Gastrocnemius medialis (tissue), 4 donors: ENCODE measurements around the gene ATP2B1.

Experiments
- POLR2A ChIP-seq, 2 donors: fragments of 450-650 bp; IDR thresholded peaks; one replicate each; pipeline ENCODE4 v1.6.1; 2017; ENCODE audit warnings: antibody characterized with exemption in 2 of 2, mild to moderate bottlenecking in 2 of 2, moderate library complexity in 2 of 2
- TF ChIP-seq, protein P1 (sequence below), 5 experiments: fragments of 450-650 bp in 3 of 5; fragments of 200-600 bp in 2 of 5; sonication (generic) in 2 of 5; IDR thresholded peaks in 4 of 5; conservative IDR thresholded peaks in 1 of 5; 1 replicate in 4 of 5; 2 replicates in 1 of 5; pipeline ENCODE4 v1.5.1; 2016 to 2019; ENCODE audit warnings: antibody characterized with exemption in 5 of 5, mild to moderate bottlenecking in 3 of 5, moderate library complexity in 3 of 5

- TF ChIP-seq, protein P1, sequence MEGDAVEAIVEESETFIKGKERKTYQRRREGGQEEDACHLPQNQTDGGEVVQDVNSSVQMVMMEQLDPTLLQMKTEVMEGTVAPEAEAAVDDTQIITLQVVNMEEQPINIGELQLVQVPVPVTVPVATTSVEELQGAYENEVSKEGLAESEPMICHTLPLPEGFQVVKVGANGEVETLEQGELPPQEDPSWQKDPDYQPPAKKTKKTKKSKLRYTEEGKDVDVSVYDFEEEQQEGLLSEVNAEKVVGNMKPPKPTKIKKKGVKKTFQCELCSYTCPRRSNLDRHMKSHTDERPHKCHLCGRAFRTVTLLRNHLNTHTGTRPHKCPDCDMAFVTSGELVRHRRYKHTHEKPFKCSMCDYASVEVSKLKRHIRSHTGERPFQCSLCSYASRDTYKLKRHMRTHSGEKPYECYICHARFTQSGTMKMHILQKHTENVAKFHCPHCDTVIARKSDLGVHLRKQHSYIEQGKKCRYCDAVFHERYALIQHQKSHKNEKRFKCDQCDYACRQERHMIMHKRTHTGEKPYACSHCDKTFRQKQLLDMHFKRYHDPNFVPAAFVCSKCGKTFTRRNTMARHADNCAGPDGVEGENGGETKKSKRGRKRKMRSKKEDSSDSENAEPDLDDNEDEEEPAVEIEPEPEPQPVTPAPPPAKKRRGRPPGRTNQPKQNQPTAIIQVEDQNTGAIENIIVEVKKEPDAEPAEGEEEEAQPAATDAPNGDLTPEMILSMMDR (IDR thresholded peaks at IDR 0.05 in 4 of 5, conservative IDR thresholded peaks at IDR 0.05 in 1 of 5): no peak
- no peak for TF ChIP-seq POLR2A (IDR thresholded peaks at IDR 0.05)
These were observed 143.6 kb downstream of the ATP2B1 start for GRCh38 chr12:89565002-89565401.
